ENCODE results near the gene CDCA5.

CDCA5 gene

GRCh38 chr11:65104628-65105027 is 20.8 kb upstream of the CDCA5 start:
- DNase-seq = no peak

DNA sequence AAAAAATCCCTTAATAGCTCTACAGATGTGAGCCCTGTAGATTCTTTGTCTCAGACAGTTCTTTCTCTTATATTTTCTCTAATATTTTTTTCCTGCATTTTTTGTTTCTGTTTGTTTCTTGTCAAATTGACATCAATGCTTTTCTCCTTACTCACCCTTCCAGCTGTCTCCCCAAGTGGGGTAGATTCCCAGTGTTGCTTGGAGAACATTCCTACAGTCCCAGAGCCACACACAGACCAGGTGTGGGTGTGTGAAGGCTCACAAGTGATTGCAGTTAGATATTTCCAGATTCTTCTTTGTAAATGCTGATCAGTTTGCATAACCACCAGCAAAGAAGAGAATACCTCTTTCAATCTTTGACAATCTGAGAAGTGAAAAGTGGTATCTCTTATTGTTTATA is 19.6 kb upstream of the CDCA5 start:
- DNase-seq = no peak

- DNase-seq = no peak
These were observed 18.6 kb upstream of the CDCA5 start for GRCh38 chr11:65102142-65103095.

- no peak for DNase-seq
These were observed 17.0 kb upstream of the CDCA5 start for GRCh38 chr11:65100674-65101350.

- no peak for DNase-seq
These were observed 13.1 kb upstream of the CDCA5 start for GRCh38 chr11:65096926-65097325.

DNA sequence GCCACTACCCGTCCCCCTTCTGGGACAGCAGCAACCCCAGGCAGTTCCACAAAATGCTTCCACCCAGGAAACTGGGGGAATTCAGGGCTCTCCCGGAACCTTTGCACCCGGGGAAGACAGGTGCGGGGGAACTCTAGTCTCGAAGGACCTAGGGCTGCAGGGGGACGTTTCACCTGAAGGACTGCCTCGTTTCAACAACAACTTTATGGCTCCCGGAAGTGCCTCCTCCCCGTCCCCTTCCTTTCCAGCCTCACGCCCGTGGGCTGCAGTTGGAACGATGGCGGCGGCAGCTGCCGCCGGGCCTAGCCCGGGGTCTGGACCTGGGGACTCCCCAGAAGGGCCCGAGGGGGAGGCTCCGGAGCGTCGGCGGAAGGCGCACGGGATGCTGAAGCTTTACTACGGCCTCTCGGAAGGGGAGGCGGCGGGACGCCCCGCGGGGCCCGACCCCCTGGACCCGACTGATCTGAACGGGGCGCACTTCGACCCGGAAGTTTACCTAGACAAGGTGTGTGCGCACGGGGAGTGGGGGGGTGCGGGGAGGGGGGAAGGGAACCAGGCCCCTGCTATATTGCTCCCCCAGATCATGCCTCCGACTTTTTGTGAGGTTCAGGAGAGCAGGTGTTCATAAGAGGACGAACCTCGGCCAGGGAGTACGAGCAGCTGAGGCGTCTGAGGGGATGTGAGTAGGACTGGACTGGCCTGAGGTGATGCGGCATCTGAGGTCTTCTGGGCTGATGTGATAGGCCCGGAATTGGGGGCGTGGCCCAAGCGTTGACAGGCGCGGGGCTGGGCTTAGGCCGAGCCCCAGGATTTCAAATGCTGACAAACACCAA is 12.3 kb upstream of the CDCA5 start, which contains the start of gene VPS51:
TSS of gene VPS51 (plus strand) at position 241 of the 833 bp plus-strand sequence. CDS start at position 278, 37 bp downstream.
- DNase-seq = peak; percentile 88

DNA sequence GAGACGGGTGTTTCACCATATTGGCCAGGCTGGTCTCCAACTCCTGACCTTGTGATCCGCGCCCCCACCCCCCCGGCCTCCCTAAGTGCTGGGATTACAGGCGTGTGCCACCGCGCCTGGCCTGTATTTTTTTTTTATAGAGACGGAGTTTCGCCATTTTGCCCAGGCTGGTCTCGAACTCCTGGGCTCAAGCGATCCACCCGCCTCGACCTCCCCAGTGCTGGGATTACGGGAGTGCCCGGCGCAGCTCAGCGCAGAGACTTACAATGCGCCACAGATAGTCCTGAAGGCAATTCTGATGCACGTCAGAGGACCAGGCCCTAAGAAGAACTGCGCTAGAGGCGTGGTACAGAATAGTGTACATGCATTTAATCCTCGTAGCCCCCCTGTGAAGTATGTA is 11.6 kb upstream of the CDCA5 start:
- no peak for DNase-seq

GRCh38 chr11:65090628-65091027 is 6.8 kb upstream of the CDCA5 start:
- no peak for DNase-seq

DNA sequence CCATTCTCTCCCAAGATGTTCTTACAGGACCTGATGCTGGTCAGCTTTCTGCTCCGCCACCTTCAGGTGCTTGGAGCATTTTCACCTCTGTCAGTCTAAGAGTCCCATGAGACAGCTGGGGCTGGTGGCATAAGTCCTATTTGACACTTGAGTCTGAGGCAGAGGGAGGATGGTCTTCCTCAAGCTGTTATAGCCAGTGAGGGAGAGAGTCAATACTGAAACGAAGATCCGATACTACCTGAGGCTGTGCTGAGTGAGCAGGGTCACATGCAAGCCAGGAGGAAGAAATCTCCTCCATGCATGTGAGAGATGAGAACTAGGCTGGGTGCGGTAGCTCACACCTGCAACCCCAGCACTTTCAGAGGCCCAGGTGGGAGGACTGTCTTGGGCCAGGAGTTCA is 5.8 kb upstream of the CDCA5 start:
- DNase-seq = no peak

GRCh38 chr11:65087827-65088226 is 4.0 kb upstream of the CDCA5 start:
- no peak for DNase-seq

- DNase-seq = no peak
These were observed 3.4 kb upstream of the CDCA5 start for GRCh38 chr11:65087216-65087615.

- no peak for DNase-seq
These were observed 3.0 kb upstream of the CDCA5 start for GRCh38 chr11:65086809-65087208.

DNA sequence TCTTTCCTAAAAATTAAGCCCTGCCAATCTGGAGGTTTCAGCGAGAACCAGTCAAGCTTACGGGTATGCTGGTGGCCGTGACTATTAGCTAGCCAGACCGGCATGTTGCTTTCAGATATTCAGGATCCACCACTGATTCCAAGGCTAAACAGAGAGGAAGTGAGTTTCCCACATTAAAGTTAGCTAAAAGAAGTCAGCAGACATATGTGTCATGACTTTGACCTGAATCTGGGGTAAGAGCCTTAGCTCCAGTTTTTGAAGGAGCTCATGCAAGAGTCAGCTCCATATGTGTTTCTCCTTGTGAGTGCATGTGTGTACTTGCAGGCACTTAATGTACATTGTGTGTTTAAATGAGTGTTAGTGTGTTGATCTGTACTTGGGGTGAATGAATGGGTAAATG is 1.6 kb upstream of the CDCA5 start:
- no peak for DNase-seq

DNA sequence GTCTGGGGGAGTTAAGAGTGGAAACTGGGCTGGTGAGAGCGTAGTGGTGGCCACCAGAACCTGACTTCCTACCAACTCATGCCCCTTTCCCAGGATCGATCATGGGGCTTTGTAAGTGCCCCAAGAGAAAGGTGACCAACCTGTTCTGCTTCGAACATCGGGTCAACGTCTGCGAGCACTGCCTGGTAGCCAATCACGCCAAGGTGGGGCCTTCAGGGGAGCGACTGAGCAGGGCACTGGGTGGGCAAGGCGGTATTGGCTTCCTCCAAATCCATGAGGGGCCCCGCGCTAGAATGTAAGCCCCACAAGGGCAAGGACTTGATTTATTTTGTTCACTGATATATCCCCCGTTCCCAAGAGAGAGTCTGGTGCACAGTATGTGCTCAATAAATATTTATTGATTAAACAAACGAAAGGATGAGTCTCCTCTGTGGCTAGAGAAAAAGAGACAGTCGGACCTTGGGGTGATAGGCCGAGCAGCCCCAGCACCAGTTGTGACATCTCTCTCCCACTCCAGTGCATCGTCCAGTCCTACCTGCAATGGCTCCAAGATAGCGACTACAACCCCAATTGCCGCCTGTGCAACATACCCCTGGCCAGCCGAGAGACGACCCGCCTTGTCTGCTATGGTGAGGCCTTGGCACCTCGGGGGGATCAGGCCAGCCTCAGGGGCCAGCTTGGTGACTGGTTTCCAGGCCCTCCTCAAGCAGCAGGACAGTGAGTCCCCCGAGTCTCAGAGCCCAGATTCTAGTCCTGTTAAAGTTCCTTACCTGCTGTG is 947 bp upstream of the CDCA5 start:
- peak; percentile 37 for DNase-seq

GRCh38 chr11:65083134-65083833 is 556 bp downstream of the CDCA5 start:
- DNase-seq = no peak

DNA sequence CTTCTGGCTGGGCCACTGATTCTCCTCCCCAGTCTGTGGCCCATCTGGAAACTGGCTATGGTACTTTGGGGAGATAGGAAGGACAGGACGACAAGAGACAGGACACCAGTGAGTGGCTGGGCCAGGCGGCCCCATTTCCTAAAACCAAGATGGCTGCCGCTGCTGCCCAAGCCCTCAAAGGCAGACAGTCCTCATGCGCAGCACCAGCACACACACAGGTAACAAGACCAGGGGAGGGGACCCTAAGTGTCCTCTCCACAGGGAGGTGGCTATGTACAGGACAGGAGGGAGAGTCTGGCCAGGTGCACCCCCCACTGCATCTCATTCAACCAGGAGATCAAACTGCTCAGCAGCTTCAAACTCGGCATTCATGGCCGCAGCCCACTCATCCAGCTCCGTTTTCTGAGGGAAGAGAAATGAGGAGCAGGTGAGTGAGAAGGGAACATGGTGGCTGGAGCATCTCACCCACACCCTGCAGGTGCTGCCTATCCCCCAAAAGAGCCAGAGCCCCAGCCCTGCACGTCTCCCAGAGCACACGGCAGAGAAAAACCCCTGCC is 5.0 kb downstream of the CDCA5 start:
- DNase-seq = no peak

DNA sequence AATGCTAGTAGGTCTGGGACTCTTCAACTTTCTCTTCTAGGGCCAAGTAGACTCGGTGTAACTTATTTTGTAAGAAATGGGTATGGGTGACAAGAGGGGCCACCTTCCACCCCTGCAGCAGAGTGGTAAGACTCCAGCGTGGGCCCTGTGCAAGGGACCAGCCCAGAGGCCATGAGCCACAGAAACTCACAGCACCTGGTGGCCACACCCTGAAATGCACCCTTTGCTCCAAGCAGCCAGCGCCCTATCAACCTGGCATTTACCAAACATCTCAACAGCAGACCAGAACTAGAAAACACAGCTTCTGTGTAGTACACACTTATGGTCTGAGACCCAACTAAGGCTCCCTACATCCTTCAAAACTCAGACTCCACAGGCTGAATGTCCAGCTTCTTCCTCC is 5.7 kb downstream of the CDCA5 start:
- no peak for DNase-seq

GRCh38 chr11:65077451-65077850 is 6.4 kb downstream of the CDCA5 start:
- no peak for DNase-seq

DNA sequence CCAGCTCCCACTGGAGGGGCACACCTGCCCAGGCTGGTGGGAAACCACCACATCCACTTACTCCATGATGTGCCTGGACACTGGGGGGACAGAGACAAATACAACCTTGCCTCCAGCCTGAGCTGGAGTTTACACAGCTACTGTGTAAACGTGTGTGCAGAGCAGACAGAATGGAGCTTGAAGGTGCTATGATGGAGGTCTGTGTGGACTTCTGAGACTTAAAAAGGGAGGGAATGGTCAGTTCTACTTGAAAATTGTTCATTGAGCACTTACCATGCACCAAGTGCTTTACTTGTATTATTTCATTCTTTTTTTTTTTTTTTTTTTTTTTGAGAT is 11.2 kb downstream of the CDCA5 start:
- no peak for DNase-seq

DNA sequence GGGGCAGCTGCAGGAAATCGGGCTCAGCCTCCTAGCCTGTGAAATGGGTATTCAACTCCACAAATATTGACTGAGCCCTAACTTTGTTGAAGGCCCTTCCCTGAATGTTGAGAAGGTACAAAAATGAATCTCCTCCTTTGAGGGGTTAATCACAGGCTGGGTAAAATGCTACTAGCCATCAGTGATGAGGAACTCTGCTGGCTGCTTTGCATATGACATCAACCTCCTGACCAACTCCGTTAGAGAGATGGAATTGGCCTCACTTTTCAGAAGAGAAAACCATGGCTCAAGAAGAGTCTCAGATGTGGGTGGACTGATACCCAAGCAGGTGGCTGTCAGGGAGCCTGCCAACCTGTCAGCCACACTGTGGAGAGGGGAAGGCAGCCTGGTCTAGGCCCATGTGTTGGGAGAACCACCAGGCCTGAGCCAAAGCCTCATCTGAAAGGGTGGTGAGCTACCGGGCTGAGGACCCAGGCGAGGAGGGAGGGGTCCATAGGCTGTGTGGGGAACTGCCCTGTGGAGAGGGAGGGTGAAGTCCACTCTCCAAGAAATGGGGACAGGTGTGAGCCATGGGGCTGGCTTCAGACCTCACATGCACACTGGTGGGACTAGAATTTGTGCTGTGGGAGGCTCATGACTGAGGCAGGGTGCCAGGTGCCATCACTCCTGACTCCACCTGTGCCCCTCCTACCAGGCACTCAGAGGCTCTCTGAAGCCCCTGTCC is 11.8 kb downstream of the CDCA5 start:
- no peak for DNase-seq

GRCh38 chr11:65069217-65069616 is 14.6 kb downstream of the CDCA5 start:
- DNase-seq = no peak
